Activated CD8-positive, alpha-beta memory T cell treated with anti-CD3 and anti-CD28 coated beads for 24 hours (primary cell): ENCODE results near the gene SLC24A2.

ENCODE experiments used
- DNase-seq: peaks from one replicate; pipeline ENCODE4 v3.0.0-alpha.2; 2020

The SLC24A2 gene

DNA sequence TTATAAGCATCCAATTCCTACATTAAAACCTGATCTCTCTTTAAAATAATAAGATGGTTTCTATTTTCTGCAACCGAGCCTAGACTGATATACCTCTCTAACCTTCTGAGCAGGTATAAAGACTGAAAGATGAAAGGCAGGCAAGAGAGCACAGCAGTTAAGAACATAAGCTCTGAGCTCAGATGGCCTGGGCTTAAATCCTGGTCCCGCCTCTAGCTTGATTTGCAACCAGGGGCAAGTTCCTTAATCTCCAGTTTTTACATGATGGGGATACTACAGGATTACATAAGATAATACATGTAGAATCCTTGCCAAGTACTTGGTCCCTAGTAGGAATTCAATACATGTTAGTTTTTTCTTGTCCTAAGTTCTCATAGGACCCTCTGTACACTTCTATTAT, 33.9 kb downstream of the SLC24A2 start:
- DNase-seq, result no peak

DNA sequence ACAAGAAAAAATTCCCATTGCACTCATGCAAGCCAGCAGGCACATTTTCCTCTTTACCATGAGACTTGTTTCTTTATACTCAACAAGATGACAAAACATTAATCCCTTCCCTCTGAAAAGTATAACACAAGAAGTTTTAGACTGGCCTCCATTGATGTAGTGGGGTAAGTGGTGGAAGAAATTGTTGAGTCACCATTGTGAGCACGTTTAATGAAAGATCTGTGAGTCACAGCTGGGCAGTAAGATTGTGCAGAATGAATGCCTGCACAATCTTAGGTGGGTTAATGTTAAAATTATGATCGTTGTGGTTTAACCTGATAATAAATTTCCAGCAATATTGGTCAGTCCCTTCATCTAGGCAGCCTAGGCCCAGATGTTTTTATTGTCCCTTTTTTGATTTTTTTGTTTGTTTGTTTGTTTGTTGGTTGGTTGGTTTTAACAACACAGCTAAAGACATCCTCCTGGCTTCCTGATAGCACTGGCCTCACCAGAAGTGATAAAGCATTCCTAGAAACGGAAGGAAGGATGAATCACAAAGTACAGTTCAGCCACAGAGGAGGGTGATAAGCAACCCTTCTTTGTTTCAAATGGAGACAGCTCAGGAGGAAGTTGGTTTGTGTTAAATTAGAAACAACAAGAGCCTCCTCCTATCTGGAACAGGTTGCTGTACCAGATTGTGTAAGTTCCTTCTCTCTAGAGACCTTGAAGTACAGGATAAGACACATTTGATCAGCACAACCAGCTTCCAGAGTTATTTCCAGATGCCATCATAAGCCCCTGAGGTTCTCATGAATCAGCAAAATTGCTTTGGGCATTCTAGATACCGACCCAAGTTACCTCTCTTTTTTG, 40.3 kb downstream of the SLC24A2 start:
- DNase-seq, result no peak

DNA sequence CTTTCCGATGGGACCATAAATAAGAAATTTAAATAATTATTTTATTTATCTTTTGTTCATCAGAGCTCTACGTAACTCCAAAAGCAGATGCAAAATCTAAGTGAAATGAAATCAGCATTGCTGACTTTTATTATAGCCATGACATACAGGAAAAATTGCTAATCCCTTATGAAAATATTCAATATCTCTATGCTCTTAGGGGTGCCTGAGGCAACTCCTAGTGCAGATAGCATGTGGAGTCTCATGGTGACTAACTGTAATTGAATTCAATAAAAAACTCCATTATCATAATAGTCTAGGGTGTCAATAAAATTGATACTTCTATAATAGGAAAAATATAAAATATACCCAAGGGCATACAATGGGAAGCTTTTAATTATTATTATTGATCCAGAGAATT, 42.6 kb downstream of the SLC24A2 start:
- DNase-seq, result no peak

DNA sequence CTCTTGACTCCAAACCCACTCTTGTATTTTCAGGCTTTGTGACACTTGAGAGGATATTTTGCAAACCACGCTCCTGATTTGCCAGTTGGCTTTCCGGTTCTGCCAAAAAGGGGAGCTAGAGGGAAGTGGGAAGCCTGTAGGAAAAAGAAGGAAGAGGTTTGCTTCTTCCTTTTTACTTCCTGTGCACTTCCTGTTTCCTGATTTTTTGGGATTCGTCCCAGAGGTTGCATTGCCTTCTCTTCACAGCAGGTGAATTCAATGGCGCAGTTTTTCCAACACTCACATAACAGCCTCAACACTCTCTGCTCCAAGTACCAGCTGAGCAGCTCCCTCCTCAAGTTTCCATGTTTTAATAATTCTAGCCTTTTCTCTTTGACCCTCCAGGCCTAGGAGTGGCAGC, 47.7 kb downstream of the SLC24A2 start:
- no peak for DNase-seq
